Liver (tissue), 3 donors: ENCODE results near the gene GGTLC2.

ENCODE experiments used
- CTCF ChIP-seq: fragments of 150-350 bp; IDR thresholded peaks from 2 replicates; pipeline ENCODE4 v1.5.1; 2017; ENCODE audit warnings: improper control_type of control experiment, low read depth, low read length; ENCODE audit not compliant: missing input control
- FOXA1 ChIP-seq: IDR thresholded peaks from 2 replicates; pipeline ENCODE4 v1.6.1; 2016; ENCODE audit warnings: antibody characterized with exemption
- GABPA ChIP-seq, 2 donors: IDR thresholded peaks in 1 of 2; conservative IDR thresholded peaks in 1 of 2; 2 replicates each; pipeline ENCODE4 v1.6.1; 2016; ENCODE audit warnings: antibody characterized with exemption in 2 of 2, mild to moderate bottlenecking in 1 of 2, moderate library complexity in 1 of 2
- JUND ChIP-seq, 2 donors: IDR thresholded peaks; 2 replicates each; pipeline ENCODE4 v1.6.1; 2016; ENCODE audit warnings: antibody characterized with exemption in 2 of 2
- MAX ChIP-seq: IDR thresholded peaks from 2 replicates; pipeline ENCODE4 v1.6.1; 2016; ENCODE audit warnings: antibody characterized with exemption
- REST ChIP-seq: IDR thresholded peaks from 2 replicates; pipeline ENCODE4 v1.6.1; 2016; ENCODE audit warnings: antibody characterized with exemption, mild to moderate bottlenecking
- ZBTB33 ChIP-seq: IDR thresholded peaks from 2 replicates; pipeline ENCODE4 v1.6.1; 2016; ENCODE audit warnings: antibody characterized with exemption
- donor health status: healthy.
- donor health status: healthy.

GRCh38 chr22:22603470-22603947, 40.9 kb upstream of the GGTLC2 start:
- no peak for TF ChIP-seq JUND (IDR thresholded peaks at IDR 0.05)
- TF ChIP-seq CTCF: no peak
- no peak for TF ChIP-seq GABPA (IDR thresholded peaks at IDR 0.05 in 1 of 2, conservative IDR thresholded peaks at IDR 0.05 in 1 of 2)
- TF ChIP-seq MAX: no peak
- no peak for TF ChIP-seq FOXA1
- no peak for TF ChIP-seq REST
- no peak for TF ChIP-seq ZBTB33
